Activated CD8-positive, alpha-beta memory T cell treated with anti-CD3 and anti-CD28 coated beads, Interleukin-2, amount 50 U/mL, for 48 hours (primary cell): ENCODE results near the gene SCFD1.
"Not testable (repeated sequence)": the region's sequence is repeated elsewhere in the genome, so short reads cannot be mapped to it uniquely, and the experiment has no call there.

Experiments used
- DNase-seq: peaks from one replicate; pipeline ENCODE4 v3.0.0-alpha.2; 2020

SCFD1 gene

GRCh38 chr14:30621940-30622830 is at the start of gene SCFD1:
Gene SCFD1, plus strand, starts transcription at chr14:30622319. Its CDS starts 20 bp downstream, at chr14:30622339.
- DNase-seq: peak; percentile 96

- DNase-seq: no peak
Observed at GRCh38 chr14:30572771-30573170, 49.3 kb upstream of the SCFD1 start.

- no peak for DNase-seq
Observed at GRCh38 chr14:30573226-30573814, 48.8 kb upstream of the SCFD1 start.

- no peak for DNase-seq
Observed at GRCh38 chr14:30573966-30574365, 48.2 kb upstream of the SCFD1 start.

- not testable (repeated sequence) for DNase-seq
Observed at GRCh38 chr14:30574777-30575176, 47.3 kb upstream of the SCFD1 start.

GRCh38 chr14:30576333-30576732 is 45.8 kb upstream of the SCFD1 start:
- not testable (repeated sequence) for DNase-seq

- no peak for DNase-seq
Observed at GRCh38 chr14:30580616-30581282, 41.4 kb upstream of the SCFD1 start.

- DNase-seq: no peak
Observed at GRCh38 chr14:30581283-30581625, 40.9 kb upstream of the SCFD1 start.

GRCh38 chr14:30582376-30582775 is 39.7 kb upstream of the SCFD1 start:
- no peak for DNase-seq

GRCh38 chr14:30584058-30584630 is 38.0 kb upstream of the SCFD1 start:
- no peak for DNase-seq

GRCh38 chr14:30585204-30585603 is 36.9 kb upstream of the SCFD1 start:
- no peak for DNase-seq

- DNase-seq: no peak
Observed at GRCh38 chr14:30587141-30587540, 35.0 kb upstream of the SCFD1 start.

GRCh38 chr14:30588873-30589272 is 33.2 kb upstream of the SCFD1 start:
- no peak for DNase-seq

GRCh38 chr14:30596935-30597334 is 25.2 kb upstream of the SCFD1 start:
- DNase-seq: no peak

- no peak for DNase-seq
Observed at GRCh38 chr14:30597504-30597903, 24.6 kb upstream of the SCFD1 start.

GRCh38 chr14:30600922-30601918 is 20.9 kb upstream of the SCFD1 start:
- DNase-seq: no peak

- DNase-seq: no peak
Observed at GRCh38 chr14:30603402-30603801, 18.7 kb upstream of the SCFD1 start.

- not testable (repeated sequence) for DNase-seq
Observed at GRCh38 chr14:30604696-30605095, 17.4 kb upstream of the SCFD1 start.

GRCh38 chr14:30607156-30607780 is 14.9 kb upstream of the SCFD1 start:
- DNase-seq: no peak

GRCh38 chr14:30608533-30609006 is 13.5 kb upstream of the SCFD1 start:
- DNase-seq: no peak

GRCh38 chr14:30610787-30611343 is 11.3 kb upstream of the SCFD1 start:
- DNase-seq: no peak
